Nephron (organoid): ENCODE results near the gene CAPG.
A peak's percentile ranks its signal among the peaks of the same experiment; 100 is the strongest.
"Not testable (repeated sequence)": the region's sequence is repeated elsewhere in the genome, so short reads cannot be mapped to it uniquely, and the experiment has no call there.

Source experiments
- H3K27ac Mint-ChIP-seq, 3 experiments: 2 replicates each; pipeline ENCODE4 v1.8.0; 2020; ENCODE audit warnings: mixed read lengths in 3 of 3, mild to moderate bottlenecking in 2 of 3, moderate library complexity in 1 of 3
- H3K27me3 Mint-ChIP-seq: 2 replicates; pipeline ENCODE4 v1.8.0; 2021; ENCODE audit warnings: low read depth, mild to moderate bottlenecking, moderate library complexity, mixed read lengths
- H3K36me3 Mint-ChIP-seq: 2 replicates; pipeline ENCODE4 v1.8.0; 2020; ENCODE audit warnings: low read depth, mixed read lengths
- H3K4me1 Mint-ChIP-seq: 2 replicates; pipeline ENCODE4 v1.8.0; 2020; ENCODE audit warnings: mixed read lengths
- H3K4me3 Mint-ChIP-seq, 3 experiments: 2 replicates each; pipeline ENCODE4 v1.8.0; 2020; ENCODE audit warnings: mild to moderate bottlenecking in 3 of 3, mixed read lengths in 3 of 3, moderate library complexity in 2 of 3
- H3K9me3 Mint-ChIP-seq: 2 replicates; pipeline ENCODE4 v1.8.0; 2020; ENCODE audit warnings: mixed read lengths
- CTCF ChIP-seq, 3 experiments: fragments of 200-600 bp; sonication (generic); IDR thresholded peaks; one replicate each; pipeline ENCODE4 v1.5.0; 2021; ENCODE audit warnings: antibody characterized with exemption in 3 of 3; ENCODE audit not compliant: unreplicated experiment in 3 of 3

Gene CAPG

GRCh38 chr2:85439986-85440385, 29.8 kb upstream of the CAPG start:
- H3K27me3 Mint-ChIP-seq = peaks cover 10% of the 10 kb centered on the region
- peaks cover 32% of the 10 kb centered on the region for H3K4me1 Mint-ChIP-seq
- H3K27ac Mint-ChIP-seq = no peak overlapping the region
- no peak overlapping the region for H3K4me3 Mint-ChIP-seq
- H3K9me3 Mint-ChIP-seq = no peaks in the 10 kb centered on the region
- TF ChIP-seq CTCF (IDR thresholded peaks at IDR 0.05; ENCODE audit: unreplicated experiment in 3 of 3) = no peak
- no peaks in the 10 kb centered on the region for H3K36me3 Mint-ChIP-seq

- H3K4me3 Mint-ChIP-seq, H3K36me3 Mint-ChIP-seq, H3K27me3 Mint-ChIP-seq, H3K9me3 Mint-ChIP-seq: not testable (repeated sequence)
- peak overlapping the region in 2 of 3 experiments; percentile 94 to 99 for H3K27ac Mint-ChIP-seq
- H3K4me1 Mint-ChIP-seq = peaks cover 33% of the 10 kb centered on the region
Measured at GRCh38 chr2:85439569-85439968, 29.4 kb upstream of the CAPG start.

- Mint-ChIP-seq H3K4me1 (peaks cover 34% of the 10 kb centered on the region), H3K4me3 (peak overlapping the region in 2 of 3 experiments; percentile 9 to 36), H3K9me3 (no peaks in the 10 kb centered on the region), H3K36me3 (no peaks in the 10 kb centered on the region), H3K27ac (peak overlapping the region; percentile 91 to 99 (median 94)), H3K27me3 (peaks cover 10% of the 10 kb centered on the region)
- TF ChIP-seq CTCF (IDR thresholded peaks at IDR 0.05; ENCODE audit: unreplicated experiment in 3 of 3) = peak in 1 of 3 experiments; percentile 14
Measured at GRCh38 chr2:85439025-85439472, 28.9 kb upstream of the CAPG start.

GRCh38 chr2:85438201-85439024, 28.2 kb upstream of the CAPG start:
- Mint-ChIP-seq H3K9me3 (no peaks in the 10 kb centered on the region), H3K27ac (peak overlapping the region; percentile 91 to 99 (median 94)), H3K4me1 (peaks cover 41% of the 10 kb centered on the region), H3K27me3 (peaks cover 13% of the 10 kb centered on the region), H3K4me3 (peak overlapping the region; percentile 74 to 89 (median 89)), H3K36me3 (no peaks in the 10 kb centered on the region)
- TF ChIP-seq CTCF (IDR thresholded peaks at IDR 0.05; ENCODE audit: unreplicated experiment in 3 of 3) = no peak

- Mint-ChIP-seq H3K4me3 (peak overlapping the region; percentile 85 to 89 (median 89)), H3K27me3 (peaks cover 10% of the 10 kb centered on the region), H3K36me3 (no peaks in the 10 kb centered on the region), H3K4me1 (peaks cover 42% of the 10 kb centered on the region), H3K9me3 (no peaks in the 10 kb centered on the region), H3K27ac (peak overlapping the region; percentile 91 to 99 (median 96))
- no peak for TF ChIP-seq CTCF (IDR thresholded peaks at IDR 0.05; ENCODE audit: unreplicated experiment in 3 of 3)
Measured at GRCh38 chr2:85437488-85438200, 27.5 kb upstream of the CAPG start.

- Mint-ChIP-seq H3K4me1 (peaks cover 42% of the 10 kb centered on the region), H3K36me3 (no peaks in the 10 kb centered on the region), H3K27me3 (peaks cover 7% of the 10 kb centered on the region), H3K27ac (peak overlapping the region; percentile 91 to 99 (median 96)), H3K4me3 (peak overlapping the region; percentile 83 to 85 (median 85)), H3K9me3 (no peaks in the 10 kb centered on the region)
- TF ChIP-seq CTCF (IDR thresholded peaks at IDR 0.05; ENCODE audit: unreplicated experiment in 3 of 3) = no peak
Measured at GRCh38 chr2:85436836-85437487, 26.8 kb upstream of the CAPG start.
